Liver (tissue), 3 donors: ENCODE results near the gene HTATSF1.

Experiments
- ATF3 ChIP-seq: IDR thresholded peaks from 2 replicates; pipeline ENCODE4 v1.6.1; 2016; ENCODE audit warnings: antibody characterized with exemption
- GABPA ChIP-seq, 2 donors: IDR thresholded peaks in 1 of 2; conservative IDR thresholded peaks in 1 of 2; 2 replicates each; pipeline ENCODE4 v1.6.1; 2016; ENCODE audit warnings: antibody characterized with exemption in 2 of 2, mild to moderate bottlenecking in 1 of 2, moderate library complexity in 1 of 2
- JUND ChIP-seq, 2 donors: IDR thresholded peaks; 2 replicates each; pipeline ENCODE4 v1.6.1; 2016; ENCODE audit warnings: antibody characterized with exemption in 2 of 2
- MAX ChIP-seq: IDR thresholded peaks from 2 replicates; pipeline ENCODE4 v1.6.1; 2016; ENCODE audit warnings: antibody characterized with exemption
- NR2F2 ChIP-seq: IDR thresholded peaks from 2 replicates; pipeline ENCODE4 v1.6.1; 2016; ENCODE audit warnings: antibody characterized with exemption
- RAD21 ChIP-seq, 2 donors: IDR thresholded peaks; 2 replicates each; pipeline ENCODE4 v1.6.1; 2016; ENCODE audit warnings: antibody characterized with exemption in 2 of 2, mild to moderate bottlenecking in 2 of 2
- REST ChIP-seq: IDR thresholded peaks from 2 replicates; pipeline ENCODE4 v1.6.1; 2016; ENCODE audit warnings: antibody characterized with exemption, mild to moderate bottlenecking
- SP1 ChIP-seq: IDR thresholded peaks from 2 replicates; pipeline ENCODE4 v1.6.1; 2018; ENCODE audit warnings: antibody characterized with exemption, mild to moderate bottlenecking
- TF ChIP-seq, protein P1 (sequence below): fragments of 150-350 bp; IDR thresholded peaks from 2 replicates; pipeline ENCODE4 v1.5.1; 2017; ENCODE audit warnings: improper control_type of control experiment, low read depth, low read length; ENCODE audit not compliant: missing input control
- donor health status: healthy.
- donor health status: healthy.

- TF ChIP-seq RAD21 (IDR thresholded peaks at IDR 0.05): no peak
- TF ChIP-seq, protein P1, sequence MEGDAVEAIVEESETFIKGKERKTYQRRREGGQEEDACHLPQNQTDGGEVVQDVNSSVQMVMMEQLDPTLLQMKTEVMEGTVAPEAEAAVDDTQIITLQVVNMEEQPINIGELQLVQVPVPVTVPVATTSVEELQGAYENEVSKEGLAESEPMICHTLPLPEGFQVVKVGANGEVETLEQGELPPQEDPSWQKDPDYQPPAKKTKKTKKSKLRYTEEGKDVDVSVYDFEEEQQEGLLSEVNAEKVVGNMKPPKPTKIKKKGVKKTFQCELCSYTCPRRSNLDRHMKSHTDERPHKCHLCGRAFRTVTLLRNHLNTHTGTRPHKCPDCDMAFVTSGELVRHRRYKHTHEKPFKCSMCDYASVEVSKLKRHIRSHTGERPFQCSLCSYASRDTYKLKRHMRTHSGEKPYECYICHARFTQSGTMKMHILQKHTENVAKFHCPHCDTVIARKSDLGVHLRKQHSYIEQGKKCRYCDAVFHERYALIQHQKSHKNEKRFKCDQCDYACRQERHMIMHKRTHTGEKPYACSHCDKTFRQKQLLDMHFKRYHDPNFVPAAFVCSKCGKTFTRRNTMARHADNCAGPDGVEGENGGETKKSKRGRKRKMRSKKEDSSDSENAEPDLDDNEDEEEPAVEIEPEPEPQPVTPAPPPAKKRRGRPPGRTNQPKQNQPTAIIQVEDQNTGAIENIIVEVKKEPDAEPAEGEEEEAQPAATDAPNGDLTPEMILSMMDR: no peak
- TF ChIP-seq JUND (IDR thresholded peaks at IDR 0.05): no peak
- no peak for TF ChIP-seq REST
- no peak for TF ChIP-seq SP1
- TF ChIP-seq MAX: no peak
- no peak for TF ChIP-seq NR2F2
- TF ChIP-seq GABPA (IDR thresholded peaks at IDR 0.05 in 1 of 2, conservative IDR thresholded peaks at IDR 0.05 in 1 of 2): no peak
- no peak for TF ChIP-seq ATF3
Measured at GRCh38 chrX:136519069-136519468, 21.7 kb downstream of the HTATSF1 start.
